Caco-2 (cell line): ENCODE results near the gene UST. TPM values are rescaled to one million over a fixed set of nuclear protein-coding genes. Genes with fewer than 3 reads are reported as not detected.

Experiments
- BruUV-seq: library from RNA; stranded (reverse); fragments of 400-500 nt; replicated peaks from 2 replicates; lab custom pipeline; 2021; lab: Mats Ljungman, UMichigan
- CTCF ChIA-PET: fragments of 300-600 bp; sonication (Branson Sonifier 250); formaldehyde crosslinking; loops from one replicate; lab custom pipeline; 2022; ENCODE audit warnings: antibody characterized with exemption; lab: Charles Lee
- POLR2A ChIA-PET: fragments of 300-600 bp; sonication (Branson Sonifier 250); formaldehyde crosslinking; loops from one replicate; lab custom pipeline; 2022; ENCODE audit warnings: antibody characterized with exemption; lab: Charles Lee
- DNase-seq, 2 experiments: peaks; one replicate each; pipeline versions ENCODE4 v3.0.0 to v3.0.0-alpha.2; 2020 to 2022
- H3K27me3 ChIP-seq: replicated peaks from 2 replicates; pipeline ENCODE4 v1.6.0; 2011; ENCODE audit warnings: low read length; ENCODE audit not compliant: control insufficient read depth, insufficient read depth
- H3K36me3 ChIP-seq: 2 replicates; pipeline ENCODE4 v1.5.1; 2011; ENCODE audit warnings: low read length; ENCODE audit not compliant: control insufficient read depth, insufficient read depth
- H3K4me1 ChIP-seq: fragments of 250-450 bp; sonication (Bioruptor Pico); 2 replicates; pipeline ENCODE4 v1.5.1; 2020; ENCODE audit warnings: mild to moderate bottlenecking
- H3K4me3 ChIP-seq: 2 replicates; pipeline ENCODE4 v1.5.1; 2011; ENCODE audit warnings: low read depth, mild to moderate bottlenecking, control low read depth, low read length
- H3K9me3 ChIP-seq: fragments of 250-450 bp; sonication (Bioruptor Pico); 2 replicates; pipeline ENCODE4 v1.5.1; 2020; ENCODE audit warnings: mild to moderate bottlenecking, moderate library complexity
- H3K27ac Mint-ChIP-seq: one replicate; pipeline ENCODE4 v1.8.0; 2022; ENCODE audit warnings: mixed read lengths; ENCODE audit not compliant: unreplicated experiment
- H3K27me3 Mint-ChIP-seq: one replicate; pipeline ENCODE4 v1.8.0; 2022; ENCODE audit warnings: mixed read lengths; ENCODE audit not compliant: insufficient read depth, unreplicated experiment
- H3K36me3 Mint-ChIP-seq: one replicate; pipeline ENCODE4 v1.8.0; 2022; ENCODE audit warnings: mild to moderate bottlenecking, mixed read lengths; ENCODE audit not compliant: insufficient read depth, unreplicated experiment
- H3K4me1 Mint-ChIP-seq: one replicate; pipeline ENCODE4 v1.8.0; 2022; ENCODE audit warnings: low read depth, mixed read lengths; ENCODE audit not compliant: unreplicated experiment
- H3K4me3 Mint-ChIP-seq: one replicate; pipeline ENCODE4 v1.8.0; 2022; ENCODE audit warnings: mild to moderate bottlenecking, moderate library complexity, mixed read lengths; ENCODE audit not compliant: unreplicated experiment
- H3K9me3 Mint-ChIP-seq: one replicate; pipeline ENCODE4 v1.8.0; 2022; ENCODE audit warnings: mixed read lengths; ENCODE audit not compliant: unreplicated experiment
- CTCF ChIP-seq, 2 experiments: fragments of 200-600 bp in 1 of 2; IDR thresholded peaks; 1 replicate in 1 of 2; 2 replicates in 1 of 2; pipeline versions ENCODE4 v1.5.1 to v1.8.0; 2011 to 2022; ENCODE audit warnings: antibody characterized with exemption in 1 of 2, control low read depth in 1 of 2, inconsistent platforms in 1 of 2, low read depth in 1 of 2, low read length in 1 of 2, mild to moderate bottlenecking in 1 of 2, moderate library complexity in 1 of 2; ENCODE audit not compliant: insufficient read depth in 1 of 2, severe bottlenecking in 1 of 2, unreplicated experiment in 1 of 2
- intact Hi-C: fragments of 100-400 bp; cut with micrococcal nuclease; formaldehyde crosslinking; loops from one replicate; pipeline ENCODE4 v1.10.0; 2022; ENCODE audit not compliant: unreplicated experiment
- total RNA-seq: library from RNA; stranded (reverse); gene quantifications from 2 replicates; pipeline ENCODE4 v1.2.3, GENCODE V29; 2022

UST gene
- total RNA-seq, 1 experiment from 2014 or later, result not detected

- peaks cover 10% of the 10 kb centered on the region for H3K27me3 Mint-ChIP-seq
- no peaks in the 10 kb centered on the region for H3K9me3 Mint-ChIP-seq
- H3K9me3 ChIP-seq, result no peaks in the 10 kb centered on the region
- no peak for DNase-seq
- H3K36me3 ChIP-seq, result no peaks in the 10 kb centered on the region
- no peak for TF ChIP-seq CTCF (IDR thresholded peaks at IDR 0.05; ENCODE audit: insufficient read depth in 1 of 2, low read depth in 1 of 2, low read length in 1 of 2, severe bottlenecking in 1 of 2, unreplicated experiment in 1 of 2)
- no peak overlapping the region for H3K4me3 ChIP-seq
- H3K4me1 ChIP-seq, result no peaks in the 10 kb centered on the region
- no peak overlapping the region for H3K27ac Mint-ChIP-seq
- BruUV-seq, result no TSS peak
- H3K4me3 Mint-ChIP-seq, result no peak overlapping the region
- no peaks in the 10 kb centered on the region for H3K36me3 Mint-ChIP-seq
- ChIA-PET POLR2A (no interaction called here), CTCF (no interaction called here)
- no peaks in the 10 kb centered on the region; the same call in none of the 2 replicates for H3K27me3 ChIP-seq
- intact Hi-C loops, result no loop called here
- no peaks in the 10 kb centered on the region for H3K4me1 Mint-ChIP-seq
Measured at GRCh38 chr6:148967541-148967956, 220.7 kb downstream of the UST start.

- ChIA-PET CTCF (interaction anchor here (1.6 kb wide), 1 partner anchor 391 kb away, joined by 4 read pairs; no protein-coding TSS in a partner anchor), POLR2A (no interaction called here)
- H3K36me3 ChIP-seq, result no peaks in the 10 kb centered on the region
- no peak overlapping the region for H3K27ac Mint-ChIP-seq
- BruUV-seq, result no TSS peak
- no peak overlapping the region for H3K4me3 ChIP-seq
- no peaks in the 10 kb centered on the region for H3K4me1 Mint-ChIP-seq
- no peaks in the 10 kb centered on the region; the same call in none of the 2 replicates for H3K27me3 ChIP-seq
- H3K36me3 Mint-ChIP-seq, result no peaks in the 10 kb centered on the region
- no peak for TF ChIP-seq CTCF (IDR thresholded peaks at IDR 0.05; ENCODE audit: insufficient read depth in 1 of 2, low read depth in 1 of 2, low read length in 1 of 2, severe bottlenecking in 1 of 2, unreplicated experiment in 1 of 2)
- no peaks in the 10 kb centered on the region for H3K9me3 Mint-ChIP-seq
- H3K4me3 Mint-ChIP-seq, result no peak overlapping the region
- intact Hi-C loops, result no loop called here
- no peak for DNase-seq
- H3K27me3 Mint-ChIP-seq, result peaks cover 10% of the 10 kb centered on the region
- H3K9me3 ChIP-seq, result no peaks in the 10 kb centered on the region
- H3K4me1 ChIP-seq, result no peaks in the 10 kb centered on the region
Measured at GRCh38 chr6:148968771-148969602, 222.2 kb downstream of the UST start.

- Histone ChIP-seq H3K4me3 (no peak overlapping the region), H3K36me3 (no peaks in the 10 kb centered on the region), H3K9me3 (no peaks in the 10 kb centered on the region), H3K4me1 (no peaks in the 10 kb centered on the region), H3K27me3 (no peaks in the 10 kb centered on the region; the same call in none of the 2 replicates)
- ChIA-PET POLR2A (no interaction called here), CTCF (interaction anchor here (1.6 kb wide), 1 partner anchor 391 kb away, joined by 4 read pairs; no protein-coding TSS in a partner anchor)
- no peak for TF ChIP-seq CTCF (IDR thresholded peaks at IDR 0.05; ENCODE audit: insufficient read depth in 1 of 2, low read depth in 1 of 2, low read length in 1 of 2, severe bottlenecking in 1 of 2, unreplicated experiment in 1 of 2)
- Mint-ChIP-seq H3K9me3 (no peaks in the 10 kb centered on the region), H3K36me3 (no peaks in the 10 kb centered on the region), H3K4me1 (no peaks in the 10 kb centered on the region), H3K4me3 (no peak overlapping the region), H3K27ac (no peak overlapping the region), H3K27me3 (peaks cover 10% of the 10 kb centered on the region)
- no peak for DNase-seq
- intact Hi-C loops, result no loop called here
- no TSS peak for BruUV-seq
Measured at GRCh38 chr6:148969603-148970061, 222.8 kb downstream of the UST start.
